ENCODE data around the gene ATP1A1.

ATP1A1 gene

DNA sequence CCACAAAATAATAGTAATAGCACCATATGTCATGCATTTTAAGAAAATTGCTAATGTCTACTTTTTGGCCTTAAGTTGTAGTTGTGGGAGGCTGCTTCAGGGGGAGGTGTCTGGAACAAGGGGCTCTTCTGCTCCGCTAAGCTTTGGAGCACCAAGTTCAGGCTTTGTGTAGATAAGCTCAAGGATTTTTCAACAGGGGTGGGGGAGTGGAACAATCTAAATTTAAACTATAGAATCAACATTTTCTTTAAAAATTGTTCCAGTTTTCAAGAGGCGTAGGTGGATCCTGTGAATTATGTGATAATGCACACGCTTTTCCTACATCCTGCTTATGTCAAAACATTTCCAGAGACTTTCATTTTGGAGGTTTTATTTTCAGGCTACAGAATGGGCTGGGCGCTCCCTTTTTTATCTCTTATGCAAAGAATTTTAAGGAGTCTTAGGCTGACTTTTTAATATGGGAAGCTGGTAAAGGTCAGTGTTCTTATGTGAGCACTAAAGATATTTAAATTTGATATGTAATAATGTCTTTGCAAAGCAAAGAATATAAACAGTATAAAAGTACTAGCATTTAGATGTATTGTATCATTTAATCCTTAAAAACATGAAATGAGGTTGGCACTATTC, 9.9 kb downstream of the ATP1A1 start:
- no peak overlapping the region for H3K4me3 ChIP-seq (ENCODE audit: control insufficient read depth, low read depth, low read length)
- DNase-seq (ENCODE audit: low read depth): no peak

GRCh38 chr1:116386042-116386441, 13.0 kb downstream of the ATP1A1 start:
- no peak for TF ChIP-seq CTCF (conservative IDR thresholded peaks at IDR 0.05; ENCODE audit: control insufficient read depth, insufficient read depth, low read depth, low read length)
- DNase-seq (ENCODE audit: low read depth): no peak
- no peak overlapping the region for H3K4me3 ChIP-seq (ENCODE audit: control insufficient read depth, low read depth, low read length)

More for the DNA sequence above, 9.9 kb downstream of the ATP1A1 start:
- TF ChIP-seq CTCF (conservative IDR thresholded peaks at IDR 0.05; ENCODE audit: control insufficient read depth, insufficient read depth, low read depth, low read length): no peak

DNA sequence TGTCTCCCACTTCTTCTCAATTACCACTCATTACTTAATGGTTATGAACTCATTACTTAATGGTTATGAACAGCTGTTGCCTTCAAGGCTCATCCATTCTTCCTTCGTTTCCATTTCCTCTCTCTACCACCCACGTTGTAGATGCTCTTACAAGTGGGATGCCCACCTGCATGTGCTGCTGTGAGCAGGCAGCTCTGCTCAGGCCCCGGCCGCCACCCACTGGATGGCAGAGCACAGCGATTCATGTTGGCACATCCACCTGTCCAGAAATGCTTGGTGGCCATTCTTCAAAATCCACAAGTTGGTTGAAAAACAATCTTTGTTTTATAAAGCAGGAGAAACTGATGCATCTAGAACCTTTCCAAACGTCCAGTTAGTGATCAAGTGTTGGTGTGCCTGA, 14.5 kb downstream of the ATP1A1 start:
- no peak overlapping the region for H3K4me3 ChIP-seq (ENCODE audit: control insufficient read depth, low read depth, low read length)
- no peak for DNase-seq (ENCODE audit: low read depth)
- no peak for TF ChIP-seq CTCF (conservative IDR thresholded peaks at IDR 0.05; ENCODE audit: control insufficient read depth, insufficient read depth, low read depth, low read length)

GRCh38 chr1:116388122-116388521, 15.1 kb downstream of the ATP1A1 start:
- H3K4me3 ChIP-seq (ENCODE audit: control insufficient read depth, low read depth, low read length): no peak overlapping the region
- no peak for DNase-seq (ENCODE audit: low read depth)
- TF ChIP-seq CTCF (conservative IDR thresholded peaks at IDR 0.05; ENCODE audit: control insufficient read depth, insufficient read depth, low read depth, low read length): no peak

- DNase-seq (ENCODE audit: low read depth): no peak
- no peak for TF ChIP-seq CTCF (conservative IDR thresholded peaks at IDR 0.05; ENCODE audit: control insufficient read depth, insufficient read depth, low read depth, low read length)
- no peak overlapping the region for H3K4me3 ChIP-seq (ENCODE audit: control insufficient read depth, low read depth, low read length)
Measured at GRCh38 chr1:116389013-116389412, 16.0 kb downstream of the ATP1A1 start.

GRCh38 chr1:116389686-116390085, 16.6 kb downstream of the ATP1A1 start:
- no peak for DNase-seq (ENCODE audit: low read depth)
- no peak overlapping the region for H3K4me3 ChIP-seq (ENCODE audit: control insufficient read depth, low read depth, low read length)
- no peak for TF ChIP-seq CTCF (conservative IDR thresholded peaks at IDR 0.05; ENCODE audit: control insufficient read depth, insufficient read depth, low read depth, low read length)

DNA sequence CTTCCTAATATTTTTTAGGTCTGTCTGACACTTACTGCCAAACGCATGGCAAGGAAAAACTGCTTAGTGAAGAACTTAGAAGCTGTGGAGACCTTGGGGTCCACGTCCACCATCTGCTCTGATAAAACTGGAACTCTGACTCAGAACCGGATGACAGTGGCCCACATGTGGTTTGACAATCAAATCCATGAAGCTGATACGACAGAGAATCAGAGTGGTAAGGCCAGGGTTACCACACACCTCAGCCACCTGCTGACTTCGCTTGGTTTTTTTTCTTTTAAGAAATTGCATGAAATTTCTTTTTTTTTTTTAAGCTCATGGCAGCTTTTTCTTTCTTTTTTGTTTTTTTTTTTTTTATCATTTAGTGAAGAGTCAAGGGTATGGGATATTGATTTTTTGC, 17.2 kb downstream of the ATP1A1 start:
- no peak overlapping the region for H3K4me3 ChIP-seq (ENCODE audit: control insufficient read depth, low read depth, low read length)
- TF ChIP-seq CTCF (conservative IDR thresholded peaks at IDR 0.05; ENCODE audit: control insufficient read depth, insufficient read depth, low read depth, low read length): no peak
- no peak for DNase-seq (ENCODE audit: low read depth)
